Fibroblast of lung (primary cell): ENCODE measurements around the gene CD68. TPM values are rescaled to one million over a fixed set of nuclear protein-coding genes. Genes with fewer than 3 reads are reported as not detected.

Experiments
- DNase-seq, 2 donors: peaks; one replicate each; pipeline versions ENCODE4 v3.0.0 to v3.0.0-alpha.2; 2010; ENCODE audit warnings: low read depth in 2 of 2
- H2AFZ ChIP-seq: 2 replicates; pipeline ENCODE4 v1.5.1; 2012; ENCODE audit warnings: low read length, control low read depth, inconsistent platforms
- H3K27ac ChIP-seq: 2 replicates; pipeline ENCODE4 v1.5.1; 2011; ENCODE audit warnings: low read length, control low read depth; ENCODE audit not compliant: insufficient read depth
- H3K27me3 ChIP-seq: 2 replicates; pipeline ENCODE4 v1.5.1; 2011; ENCODE audit warnings: mild to moderate bottlenecking, low read length; ENCODE audit not compliant: control insufficient read depth, insufficient read depth
- H3K36me3 ChIP-seq: 2 replicates; pipeline ENCODE4 v1.5.1; 2011; ENCODE audit warnings: low read length; ENCODE audit not compliant: control insufficient read depth, insufficient read depth
- H3K4me1 ChIP-seq: 2 replicates; pipeline ENCODE4 v1.5.1; 2011; ENCODE audit warnings: low read length; ENCODE audit not compliant: control insufficient read depth, insufficient read depth; ENCODE audit errors: extremely low read depth
- H3K4me2 ChIP-seq: 2 replicates; pipeline ENCODE4 v1.5.1; 2011; ENCODE audit warnings: low read length, control low read depth; ENCODE audit not compliant: insufficient read depth; ENCODE audit errors: extremely low read depth
- H3K4me3 ChIP-seq, 4 experiments: fragments of 200-600 bp in 1 of 4; sonication (generic) in 1 of 4; replicated peaks in 1 of 4; 2 replicates each; pipeline ENCODE4 v1.5.1; 2011 to 2016; ENCODE audit warnings: low read length in 4 of 4, low read depth in 3 of 4, mild to moderate bottlenecking in 3 of 4, control low read depth in 2 of 4, inconsistent platforms in 1 of 4, mixed read lengths in 1 of 4; ENCODE audit not compliant: insufficient read depth in 1 of 4; ENCODE audit errors: control extremely low read depth in 1 of 4
- H3K79me2 ChIP-seq: 2 replicates; pipeline ENCODE4 v1.5.1; 2012; ENCODE audit warnings: mild to moderate bottlenecking, low read length, inconsistent platforms; ENCODE audit not compliant: control insufficient read depth, insufficient read depth
- H3K9ac ChIP-seq: 2 replicates; pipeline ENCODE4 v1.5.1; 2011; ENCODE audit warnings: mild to moderate bottlenecking, low read length, control low read depth; ENCODE audit not compliant: insufficient read depth
- H3K9me3 ChIP-seq: 2 replicates; pipeline ENCODE4 v1.5.1; 2012; ENCODE audit warnings: low read depth, low read length; ENCODE audit not compliant: control insufficient read depth, insufficient read depth
- H4K20me1 ChIP-seq: 2 replicates; pipeline ENCODE4 v1.5.1; 2011; ENCODE audit warnings: low read length; ENCODE audit not compliant: control insufficient read depth, insufficient read depth; ENCODE audit errors: extremely low read depth
- EZH2 ChIP-seq: IDR thresholded peaks from 2 replicates; pipeline ENCODE4 v1.5.1; 2012; ENCODE audit warnings: low read length, control low read depth, mild to moderate bottlenecking; ENCODE audit errors: missing control alignments
- polyA plus RNA-seq, 2 donors: library from polyadenylated mRNA; depleted of rRNA in 1 of 2; stranded (reverse) in 1 of 2; unstranded in 1 of 2; fragments of >200 nt; gene quantifications; 2 replicates each; pipeline ENCODE4 v1.2.1, GENCODE V29; 2011 to 2012; ENCODE audit warnings: missing spikeins in 1 of 2
- total RNA-seq: library from RNA; depleted of rRNA; stranded (reverse); fragments of >200 nt; gene quantifications from 2 replicates; pipeline ENCODE4 v1.2.1, GENCODE V29; 2014
- TF ChIP-seq, protein P1 (sequence below), 2 donors: IDR thresholded peaks in 1 of 2; conservative IDR thresholded peaks in 1 of 2; 1 replicate in 1 of 2; 2 replicates in 1 of 2; pipeline ENCODE4 v1.5.1; 2011 to 2012; ENCODE audit warnings: low read length in 2 of 2, control low read depth in 1 of 2, inconsistent platforms in 1 of 2, low read depth in 1 of 2, mild to moderate bottlenecking in 1 of 2

Gene CD68
- total and polyA plus RNA-seq, 2 donors (not counting 1 experiment from before 2014, with no cell fraction given), result 29.4 to 90.4 TPM

DNA sequence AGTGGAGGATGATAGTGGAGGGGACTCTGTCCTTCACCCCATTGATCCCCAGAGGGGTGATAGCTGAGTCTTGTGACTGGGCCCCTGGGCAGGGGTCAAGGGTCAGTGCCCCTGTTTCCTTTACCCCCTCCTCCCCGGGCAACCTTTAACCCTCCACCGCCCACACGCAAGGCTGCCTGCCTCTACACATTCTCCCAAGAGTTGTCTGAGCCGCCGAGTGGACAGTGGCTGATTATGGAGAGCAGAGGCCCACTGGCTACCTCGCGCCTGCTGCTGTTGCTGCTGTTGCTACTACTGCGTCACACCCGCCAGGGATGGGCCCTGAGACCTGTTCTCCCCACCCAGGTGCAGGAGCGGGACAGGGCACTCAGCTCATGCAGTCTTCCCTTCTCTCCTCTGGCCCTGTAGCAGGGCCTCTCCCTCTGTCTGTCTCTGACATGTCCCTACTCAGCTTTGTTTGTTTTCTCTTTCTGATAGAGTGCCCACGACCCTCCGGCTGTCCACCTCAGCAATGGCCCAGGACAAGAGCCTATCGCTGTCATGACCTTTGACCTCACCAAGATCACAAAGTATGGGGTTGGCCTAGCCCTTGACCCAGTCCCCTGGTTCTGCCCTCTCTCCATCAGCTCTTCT lies 50.6 kb downstream of the CD68 start, which contains the start of gene SHBG:
SHBG (plus strand) TSS at position 197 of the 633 bp plus-strand sequence; CDS start at position 235, 38 bp downstream.
- H2AFZ ChIP-seq, result no peak within 1 kb of the TSS
- H3K79me2 ChIP-seq, result peaks cover 8% of the 10 kb centered on the region
- TF ChIP-seq, protein P1, sequence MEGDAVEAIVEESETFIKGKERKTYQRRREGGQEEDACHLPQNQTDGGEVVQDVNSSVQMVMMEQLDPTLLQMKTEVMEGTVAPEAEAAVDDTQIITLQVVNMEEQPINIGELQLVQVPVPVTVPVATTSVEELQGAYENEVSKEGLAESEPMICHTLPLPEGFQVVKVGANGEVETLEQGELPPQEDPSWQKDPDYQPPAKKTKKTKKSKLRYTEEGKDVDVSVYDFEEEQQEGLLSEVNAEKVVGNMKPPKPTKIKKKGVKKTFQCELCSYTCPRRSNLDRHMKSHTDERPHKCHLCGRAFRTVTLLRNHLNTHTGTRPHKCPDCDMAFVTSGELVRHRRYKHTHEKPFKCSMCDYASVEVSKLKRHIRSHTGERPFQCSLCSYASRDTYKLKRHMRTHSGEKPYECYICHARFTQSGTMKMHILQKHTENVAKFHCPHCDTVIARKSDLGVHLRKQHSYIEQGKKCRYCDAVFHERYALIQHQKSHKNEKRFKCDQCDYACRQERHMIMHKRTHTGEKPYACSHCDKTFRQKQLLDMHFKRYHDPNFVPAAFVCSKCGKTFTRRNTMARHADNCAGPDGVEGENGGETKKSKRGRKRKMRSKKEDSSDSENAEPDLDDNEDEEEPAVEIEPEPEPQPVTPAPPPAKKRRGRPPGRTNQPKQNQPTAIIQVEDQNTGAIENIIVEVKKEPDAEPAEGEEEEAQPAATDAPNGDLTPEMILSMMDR (conservative IDR thresholded peaks at IDR 0.05 in 1 of 2, IDR thresholded peaks at IDR 0.05 in 1 of 2; ENCODE audit: low read depth in 1 of 2, low read length in 2 of 2), result no peak
- TF ChIP-seq EZH2, result no peak
- H3K36me3 ChIP-seq, result no peaks in the 10 kb centered on the region
- no peak within 1 kb of the TSS for H3K4me3 ChIP-seq
- no peaks in the 10 kb centered on the region for H4K20me1 ChIP-seq
- H3K9ac ChIP-seq, result no peak within 1 kb of the TSS
- H3K4me2 ChIP-seq, result no peak within 1 kb of the TSS
- H3K27ac ChIP-seq, result no peak within 1 kb of the TSS
- H3K4me1 ChIP-seq, result peaks cover 5% of the 10 kb centered on the region
- DNase-seq, result no peak
- no peaks in the 10 kb centered on the region for H3K27me3 ChIP-seq
- H3K9me3 ChIP-seq, result no peaks in the 10 kb centered on the region

Other genes with a start within 250 kb of the CD68 start
- 2.1 and 3.9 TPM in 2 replicates for gene ACAP1, start 243.1 kb upstream of the CD68 start, total RNA-seq
- 0.06 and 0.40 TPM in 2 replicates for gene ACAP1, start 243.1 kb upstream of the CD68 start, polyA plus RNA-seq
- 8.8 and 9.0 TPM in 2 replicates for gene KCTD11, start 227.5 kb upstream of the CD68 start, total RNA-seq
- gene KCTD11, start 227.5 kb upstream of the CD68 start, polyA plus RNA-seq, result 8.4 and 11.9 TPM in 2 replicates
- not detected in 2 replicates for gene TMEM95, start 224.5 kb upstream of the CD68 start, total RNA-seq
- gene TMEM95, start 224.5 kb upstream of the CD68 start, polyA plus RNA-seq, result not detected in 2 replicates
- gene TNK1, start 198.5 kb upstream of the CD68 start, total RNA-seq, result 0.66 and 1.0 TPM in 2 replicates
- 0.15 and 0.20 TPM in 2 replicates for gene TNK1, start 198.5 kb upstream of the CD68 start, polyA plus RNA-seq
- 18.7 and 25.4 TPM in 2 replicates for gene PLSCR3, start 185.1 kb upstream of the CD68 start, total RNA-seq
- gene PLSCR3, start 185.1 kb upstream of the CD68 start, polyA plus RNA-seq, result 39.1 and 42.1 TPM in 2 replicates
- 206 and 212 TPM in 2 replicates for gene TMEM256, start 175.5 kb upstream of the CD68 start, total RNA-seq
- gene TMEM256, start 175.5 kb upstream of the CD68 start, polyA plus RNA-seq, result 59.1 and 78.7 TPM in 2 replicates
- 5.1 and 12.1 TPM in 2 replicates for gene NLGN2, start 171.8 kb upstream of the CD68 start, total RNA-seq
- 7.3 and 10.0 TPM in 2 replicates for gene NLGN2, start 171.8 kb upstream of the CD68 start, polyA plus RNA-seq
- not detected in 2 replicates for gene SPEM1, start 159.3 kb upstream of the CD68 start, total RNA-seq
- gene SPEM1, start 159.3 kb upstream of the CD68 start, polyA plus RNA-seq, result not detected in 2 replicates
- not detected in 2 replicates for gene SPEM2, start 154.0 kb upstream of the CD68 start, total RNA-seq
- not detected in 2 replicates for gene SPEM2, start 154.0 kb upstream of the CD68 start, polyA plus RNA-seq
- gene SPEM3, start 150.8 kb upstream of the CD68 start, total RNA-seq, result not detected in 2 replicates
- gene SPEM3, start 150.8 kb upstream of the CD68 start, polyA plus RNA-seq, result not detected in 2 replicates
- gene TMEM102, start 144.2 kb upstream of the CD68 start, total RNA-seq, result 1.5 and 1.8 TPM in 2 replicates
- gene TMEM102, start 144.2 kb upstream of the CD68 start, polyA plus RNA-seq, result 0.52 and 0.58 TPM in 2 replicates
- 0.33 and 1.3 TPM in 2 replicates for gene FGF11, start 140.1 kb upstream of the CD68 start, total RNA-seq
- 0.43 and 0.87 TPM in 2 replicates for gene FGF11, start 140.1 kb upstream of the CD68 start, polyA plus RNA-seq
- 5.6 and 12.2 TPM in 2 replicates for gene CHRNB1, start 134.6 kb upstream of the CD68 start, total RNA-seq
- 6.3 and 9.2 TPM in 2 replicates for gene CHRNB1, start 134.6 kb upstream of the CD68 start, polyA plus RNA-seq
- 16.4 and 29.9 TPM in 2 replicates for gene ZBTB4, start 100.0 kb upstream of the CD68 start, total RNA-seq
- 21.3 and 22.3 TPM in 2 replicates for gene ZBTB4, start 100.0 kb upstream of the CD68 start, polyA plus RNA-seq
- gene SLC35G6, start 98.2 kb upstream of the CD68 start, total RNA-seq, result not detected in 2 replicates
- not detected in 2 replicates for gene SLC35G6, start 98.2 kb upstream of the CD68 start, polyA plus RNA-seq
- gene POLR2A, start 95.3 kb upstream of the CD68 start, total RNA-seq, result 60.1 and 75.8 TPM in 2 replicates
- gene POLR2A, start 95.3 kb upstream of the CD68 start, polyA plus RNA-seq, result 6.8 and 7.1 TPM in 2 replicates
- gene TNFSF12, start 30.6 kb upstream of the CD68 start, total RNA-seq, result 5.1 and 9.6 TPM in 2 replicates
- 34.4 and 35.9 TPM in 2 replicates for gene TNFSF12, start 30.6 kb upstream of the CD68 start, polyA plus RNA-seq
- gene TNFSF13, start 20.9 kb upstream of the CD68 start, total RNA-seq, result 1.5 and 2.0 TPM in 2 replicates
- gene TNFSF13, start 20.9 kb upstream of the CD68 start, polyA plus RNA-seq, result 2.5 and 2.8 TPM in 2 replicates
- gene SENP3, start 17.7 kb upstream of the CD68 start, total RNA-seq, result 65.5 and 66.2 TPM in 2 replicates
- 67.6 and 118 TPM in 2 replicates for gene SENP3, start 17.7 kb upstream of the CD68 start, polyA plus RNA-seq
- gene MPDU1, start 4.2 kb downstream of the CD68 start, total RNA-seq, result 29.5 and 51.9 TPM in 2 replicates
- 107 and 172 TPM in 2 replicates for gene MPDU1, start 4.2 kb downstream of the CD68 start, polyA plus RNA-seq
- under 0.01 and 0.50 TPM in 2 replicates for gene SOX15, start 10.5 kb downstream of the CD68 start, total RNA-seq
- 0.36 and 0.78 TPM in 2 replicates for gene SOX15, start 10.5 kb downstream of the CD68 start, polyA plus RNA-seq
- gene FXR2, start 35.3 kb downstream of the CD68 start, total RNA-seq, result 39.8 and 46.6 TPM in 2 replicates
- 22.0 and 28.1 TPM in 2 replicates for gene FXR2, start 35.3 kb downstream of the CD68 start, polyA plus RNA-seq
- gene SAT2, start 48.2 kb downstream of the CD68 start, total RNA-seq, result 54.3 and 55.5 TPM in 2 replicates
- 47.0 and 48.2 TPM in 2 replicates for gene SAT2, start 48.2 kb downstream of the CD68 start, polyA plus RNA-seq
- 0.26 and 0.33 TPM in 2 replicates for gene SHBG, start 50.5 kb downstream of the CD68 start, total RNA-seq
- 0.27 and 0.45 TPM in 2 replicates for gene SHBG, start 50.5 kb downstream of the CD68 start, polyA plus RNA-seq
- 0.33 TPM in 1 of 2 replicates, not detected in the other for gene ATP1B2, start 71.3 kb downstream of the CD68 start, total RNA-seq
- 0.02 and 0.05 TPM in 2 replicates for gene ATP1B2, start 71.3 kb downstream of the CD68 start, polyA plus RNA-seq
- 23.0 and 24.7 TPM in 2 replicates for gene TP53, start 107.9 kb downstream of the CD68 start, total RNA-seq
- 35.5 and 43.2 TPM in 2 replicates for gene TP53, start 107.9 kb downstream of the CD68 start, polyA plus RNA-seq
- gene WRAP53, start 108.8 kb downstream of the CD68 start, total RNA-seq, result 2.3 and 3.1 TPM in 2 replicates
- 3.0 and 7.2 TPM in 2 replicates for gene WRAP53, start 108.8 kb downstream of the CD68 start, polyA plus RNA-seq
- 0.26 and 0.33 TPM in 2 replicates for gene EFNB3, start 125.6 kb downstream of the CD68 start, total RNA-seq
- gene EFNB3, start 125.6 kb downstream of the CD68 start, polyA plus RNA-seq, result 0.51 and 3.7 TPM in 2 replicates
- 0.17 and 0.26 TPM in 2 replicates for gene DNAH2, start 138.1 kb downstream of the CD68 start, total RNA-seq
- gene DNAH2, start 138.1 kb downstream of the CD68 start, polyA plus RNA-seq, result 0.06 and 0.08 TPM in 2 replicates